ENCODE data around the gene ANXA2.

DNA sequence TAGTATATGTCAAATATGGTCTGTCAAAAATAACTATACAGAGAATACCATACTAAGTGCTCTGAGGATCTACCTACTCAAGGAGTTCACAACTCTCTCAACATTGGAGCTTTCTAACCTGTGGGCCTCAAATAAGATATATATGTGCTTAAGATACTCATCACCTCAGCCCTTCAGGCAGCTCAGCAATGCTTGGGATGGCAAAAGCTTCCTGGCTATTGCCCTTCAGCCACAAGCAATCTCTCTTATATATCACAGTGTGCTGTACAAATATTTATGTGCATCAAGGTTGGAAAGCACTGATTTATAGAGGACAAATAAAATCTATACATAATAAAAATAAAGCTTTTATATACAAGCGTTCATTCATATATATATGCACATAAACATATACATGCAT, 40.9 kb upstream of the ANXA2 start:
- TF ChIP-seq, protein P1, sequence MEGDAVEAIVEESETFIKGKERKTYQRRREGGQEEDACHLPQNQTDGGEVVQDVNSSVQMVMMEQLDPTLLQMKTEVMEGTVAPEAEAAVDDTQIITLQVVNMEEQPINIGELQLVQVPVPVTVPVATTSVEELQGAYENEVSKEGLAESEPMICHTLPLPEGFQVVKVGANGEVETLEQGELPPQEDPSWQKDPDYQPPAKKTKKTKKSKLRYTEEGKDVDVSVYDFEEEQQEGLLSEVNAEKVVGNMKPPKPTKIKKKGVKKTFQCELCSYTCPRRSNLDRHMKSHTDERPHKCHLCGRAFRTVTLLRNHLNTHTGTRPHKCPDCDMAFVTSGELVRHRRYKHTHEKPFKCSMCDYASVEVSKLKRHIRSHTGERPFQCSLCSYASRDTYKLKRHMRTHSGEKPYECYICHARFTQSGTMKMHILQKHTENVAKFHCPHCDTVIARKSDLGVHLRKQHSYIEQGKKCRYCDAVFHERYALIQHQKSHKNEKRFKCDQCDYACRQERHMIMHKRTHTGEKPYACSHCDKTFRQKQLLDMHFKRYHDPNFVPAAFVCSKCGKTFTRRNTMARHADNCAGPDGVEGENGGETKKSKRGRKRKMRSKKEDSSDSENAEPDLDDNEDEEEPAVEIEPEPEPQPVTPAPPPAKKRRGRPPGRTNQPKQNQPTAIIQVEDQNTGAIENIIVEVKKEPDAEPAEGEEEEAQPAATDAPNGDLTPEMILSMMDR (IDR thresholded peaks at IDR 0.05; ENCODE audit: low read depth, low read length): no peak
- no peak for TF ChIP-seq EZH2phosphoT487 (IDR thresholded peaks at IDR 0.05; ENCODE audit: low read depth)

Data from OCI-LY3 (cell line).